ENCODE measurements around the gene SKI. TPM values are rescaled to one million over a fixed set of nuclear protein-coding genes. Genes with fewer than 3 reads are reported as not detected.
"Not testable (repeated sequence)": the region's sequence is repeated elsewhere in the genome, so short reads cannot be mapped to it uniquely, and the experiment has no call there.

Gene SKI
- total RNA-seq, 1 donor from 2014 or later, result 108 TPM

DNA sequence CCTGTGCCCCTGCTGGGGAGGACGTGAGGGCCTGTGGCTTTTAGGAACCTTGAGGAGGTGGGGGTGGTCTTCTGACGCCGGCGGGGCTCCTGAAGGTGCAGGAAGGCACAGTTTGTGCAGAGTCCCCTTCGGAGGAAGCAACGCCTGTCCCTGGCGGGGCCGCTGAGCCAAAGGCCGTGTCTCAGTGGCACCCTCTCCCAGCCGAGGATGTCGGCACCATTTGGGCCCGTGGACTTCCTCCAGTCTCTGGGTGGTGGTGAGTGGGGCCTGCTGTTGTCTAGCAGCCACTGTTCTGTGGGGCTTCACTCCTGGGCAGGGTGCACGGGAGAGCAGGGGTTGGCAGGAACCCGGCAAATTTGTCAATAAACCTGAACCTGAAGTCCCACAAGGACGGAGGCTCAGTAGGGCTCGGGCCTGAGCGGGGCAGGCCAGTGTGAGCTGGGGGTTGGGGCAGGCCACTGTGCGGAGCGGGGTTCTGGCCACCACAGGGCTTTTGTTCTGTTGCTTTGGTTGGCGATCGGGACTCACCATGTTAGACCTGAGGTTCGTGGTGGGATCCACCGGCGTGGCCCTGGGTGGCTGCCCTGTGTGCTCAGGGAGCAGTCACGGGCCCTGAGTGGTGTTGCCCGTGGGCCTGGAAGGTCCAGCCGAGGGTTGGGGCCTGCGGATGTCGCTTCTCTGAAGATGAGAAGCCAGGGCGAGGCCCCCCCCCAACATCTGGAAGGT lies 64.8 kb downstream of the SKI start:
- intact Hi-C loops (cut with DNase I), result loop anchor here (10.0 kb wide), 1 partner anchor 58 kb away; no protein-coding TSS in a partner anchor
- ATAC-seq, result no peak
- DNase-seq (ENCODE audit: low spot score), result no peak

DNA sequence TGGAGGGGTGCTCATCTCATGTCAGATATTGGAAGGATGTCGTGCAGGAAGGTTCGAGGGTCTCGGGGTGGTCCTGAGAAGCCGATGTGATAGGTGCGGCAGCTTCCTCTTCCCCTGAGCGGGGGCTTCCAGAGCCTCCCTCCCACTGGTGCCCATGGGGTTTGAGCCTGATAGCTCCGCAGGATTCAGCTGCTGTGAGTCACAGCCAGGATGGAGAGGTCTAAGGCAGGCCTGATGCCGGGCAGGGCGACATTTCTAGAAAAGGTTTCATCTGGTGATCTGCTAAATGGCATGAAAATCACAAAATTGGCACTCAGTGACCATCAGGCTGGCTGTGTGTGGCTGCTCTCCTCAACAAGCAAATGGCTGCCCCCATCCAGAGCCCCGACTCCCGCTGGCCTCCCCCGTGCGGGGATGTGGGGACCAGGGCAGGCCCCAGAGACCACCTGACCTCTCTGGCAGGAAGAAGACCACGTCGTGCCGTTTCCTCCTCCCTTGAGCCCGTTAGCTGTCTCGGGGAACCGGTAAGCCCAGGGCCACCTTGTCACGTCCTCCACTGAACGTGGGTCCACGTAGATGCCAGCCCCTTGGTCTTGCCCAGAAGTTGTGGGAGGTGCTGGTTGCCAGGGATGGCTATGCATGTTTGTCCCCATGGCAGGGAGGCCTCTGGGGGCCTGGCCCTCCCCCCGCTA lies 66.1 kb downstream of the SKI start:
- ATAC-seq (no peak), DNase-seq (ENCODE audit: low spot score) (no peak)
- intact Hi-C loops (cut with DNase I), result loop anchor here (10.0 kb wide), 1 partner anchor 59 kb away; no protein-coding TSS in a partner anchor

DNA sequence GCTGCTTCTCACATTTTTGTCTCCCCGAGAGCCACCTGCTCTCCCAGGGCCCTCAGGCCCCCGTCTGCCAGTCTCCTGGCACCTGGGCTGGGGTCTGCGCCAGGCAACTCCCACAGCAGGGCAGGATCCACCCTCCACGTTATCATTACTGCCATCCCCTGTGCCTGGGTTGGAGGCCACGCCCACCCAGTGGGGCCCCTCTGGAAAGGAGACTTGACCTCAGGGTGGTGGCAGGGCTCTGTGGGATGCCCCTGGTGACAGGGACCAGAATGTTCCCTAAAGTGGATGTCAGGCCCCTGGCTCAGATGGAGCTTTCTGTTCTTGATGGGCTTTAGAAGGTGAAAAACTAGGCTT lies 66.6 kb downstream of the SKI start:
- no peak for DNase-seq (ENCODE audit: low spot score)
- no peak for ATAC-seq

DNA sequence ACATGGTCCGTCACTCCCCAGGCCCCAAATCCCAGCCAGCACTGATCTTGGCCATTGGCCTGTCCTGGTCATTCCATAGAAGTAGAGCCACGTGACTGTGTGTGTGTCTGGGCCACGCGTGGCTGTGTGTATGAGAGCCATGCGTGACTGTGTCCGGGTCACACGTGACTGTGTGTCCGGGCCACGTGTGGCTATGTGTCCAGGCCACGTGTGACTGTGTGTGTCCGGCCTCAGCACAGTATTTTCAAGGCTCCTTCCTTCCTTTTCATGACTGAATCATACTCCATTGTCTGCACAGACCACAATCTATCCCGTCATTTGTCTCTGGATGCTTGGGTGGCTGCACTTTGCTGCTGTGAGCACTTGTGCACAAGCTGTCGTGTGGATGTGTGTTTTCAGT lies 67.4 kb downstream of the SKI start:
- no peak for ATAC-seq
- intact Hi-C loops (cut with DNase I), result loop anchor here (10.0 kb wide), 1 partner anchor 61 kb away; no protein-coding TSS in a partner anchor
- no peak for DNase-seq (ENCODE audit: low spot score)

More for the DNA sequence above, 66.6 kb downstream of the SKI start:
- intact Hi-C loops (cut with DNase I), result loop anchor here (10.0 kb wide), 1 partner anchor 60 kb away; no protein-coding TSS in a partner anchor

DNA sequence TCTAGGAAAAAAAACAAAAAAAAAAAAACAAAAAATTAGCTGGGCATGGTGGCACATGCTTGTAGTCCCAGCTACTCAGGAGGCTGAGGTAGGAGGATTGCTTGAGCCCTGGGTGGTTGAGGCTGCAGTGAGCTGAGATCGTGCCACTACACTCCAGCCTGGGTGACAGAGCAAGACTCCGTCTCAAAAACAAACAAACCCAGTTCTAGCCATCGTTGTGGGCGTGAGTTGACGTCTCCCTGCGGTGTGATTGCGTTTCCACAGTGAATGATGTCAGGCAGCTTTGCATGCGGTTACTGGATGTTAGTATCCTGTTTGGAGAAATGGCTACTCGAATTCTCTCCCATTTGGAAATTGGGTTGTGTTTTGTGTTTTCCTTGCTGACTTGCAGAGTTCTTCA lies 68.1 kb downstream of the SKI start:
- ATAC-seq; DNase-seq (ENCODE audit: low spot score): not testable (repeated sequence)
- intact Hi-C loops (cut with DNase I), result loop anchor here (10.0 kb wide), 1 partner anchor 61 kb away; no protein-coding TSS in a partner anchor

DNA sequence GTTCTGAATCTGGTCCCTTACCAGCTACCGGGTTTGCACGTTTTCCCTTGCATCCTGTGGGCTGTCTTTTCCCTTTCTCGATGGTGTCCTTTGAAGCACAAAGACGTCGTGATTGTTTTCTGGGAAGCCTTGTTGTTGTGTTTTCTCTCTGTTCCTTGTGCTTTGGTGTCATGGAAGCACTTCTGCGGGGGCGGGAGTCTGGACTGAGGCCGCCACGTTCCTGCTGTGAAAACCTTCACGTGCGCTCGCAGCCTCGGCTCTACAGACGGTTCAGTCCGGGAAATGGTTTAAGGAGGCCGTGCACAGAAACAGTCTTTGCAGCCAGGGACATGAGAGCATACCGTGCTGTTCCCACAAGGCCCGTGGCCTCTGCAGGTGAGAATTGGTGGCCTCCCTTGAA lies 68.5 kb downstream of the SKI start:
- ATAC-seq (no peak), DNase-seq (ENCODE audit: low spot score) (no peak)
- intact Hi-C loops (cut with DNase I), result loop anchor here (10.0 kb wide), 1 partner anchor 62 kb away; no protein-coding TSS in a partner anchor

DNA sequence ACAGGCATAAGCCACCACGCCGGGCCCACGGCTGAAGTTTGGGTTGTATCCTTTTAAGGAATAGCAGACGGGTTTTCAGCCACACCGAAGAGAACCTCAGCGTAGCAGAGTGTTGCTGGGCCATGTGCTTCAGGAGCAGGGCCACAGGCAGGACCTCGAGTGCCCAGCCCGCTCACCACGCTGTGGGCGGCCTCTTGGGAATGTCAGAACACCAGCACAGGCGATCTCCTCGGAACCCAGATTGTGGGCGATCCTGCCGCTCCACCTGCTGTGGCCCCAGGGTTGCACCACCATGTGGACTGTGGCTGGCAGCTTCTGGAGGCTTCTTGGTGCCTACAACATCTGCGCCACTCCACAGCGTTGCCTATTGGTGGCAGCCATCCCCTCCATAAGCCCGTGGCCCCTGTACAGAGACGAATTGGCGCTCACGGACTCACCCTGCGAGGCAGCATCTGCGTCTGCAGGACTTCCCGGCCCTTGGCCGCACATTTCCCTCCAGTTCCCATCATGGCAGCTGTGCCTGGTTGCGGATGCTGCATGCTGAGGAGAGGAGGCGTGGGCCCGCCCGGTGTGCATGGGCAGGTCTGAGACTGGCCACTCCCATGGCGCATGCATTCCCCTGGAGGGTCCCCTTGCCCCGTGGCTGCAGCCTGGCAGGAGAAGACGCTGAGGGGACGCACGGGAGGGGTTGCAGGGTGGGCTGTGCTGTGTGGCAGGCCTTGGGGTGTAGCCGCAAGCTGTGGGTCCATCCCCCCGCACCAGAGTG lies 69.3 kb downstream of the SKI start:
- ATAC-seq (no peak), DNase-seq (ENCODE audit: low spot score) (no peak)
- intact Hi-C loops (cut with DNase I), result loop anchor here (10.0 kb wide), 1 partner anchor 63 kb away; no protein-coding TSS in a partner anchor

DNA sequence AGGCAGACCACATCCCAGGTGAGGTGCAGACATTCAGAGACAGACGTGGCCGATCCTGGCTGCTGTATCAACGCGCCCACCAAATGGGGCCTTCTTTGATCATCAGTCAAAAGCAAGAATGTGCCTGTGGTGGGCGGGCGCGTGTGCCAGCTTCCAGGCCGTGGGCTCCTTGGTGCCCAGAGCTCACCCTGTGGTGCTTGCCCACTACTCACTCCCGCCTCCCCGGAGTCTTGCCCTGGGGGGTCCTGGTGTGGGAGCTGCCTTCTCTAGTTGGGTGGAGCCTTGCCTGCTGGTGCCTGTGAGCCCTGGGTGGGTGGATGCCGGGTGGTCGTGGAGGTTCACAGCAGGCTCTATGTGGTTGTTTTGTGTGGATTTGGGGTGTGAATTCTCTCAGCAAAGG lies 70.6 kb downstream of the SKI start:
- ATAC-seq, result no peak
- intact Hi-C loops (cut with DNase I), result loop anchor here (10.0 kb wide), 1 partner anchor 64 kb away; no protein-coding TSS in a partner anchor
- DNase-seq (ENCODE audit: low spot score), result no peak

DNA sequence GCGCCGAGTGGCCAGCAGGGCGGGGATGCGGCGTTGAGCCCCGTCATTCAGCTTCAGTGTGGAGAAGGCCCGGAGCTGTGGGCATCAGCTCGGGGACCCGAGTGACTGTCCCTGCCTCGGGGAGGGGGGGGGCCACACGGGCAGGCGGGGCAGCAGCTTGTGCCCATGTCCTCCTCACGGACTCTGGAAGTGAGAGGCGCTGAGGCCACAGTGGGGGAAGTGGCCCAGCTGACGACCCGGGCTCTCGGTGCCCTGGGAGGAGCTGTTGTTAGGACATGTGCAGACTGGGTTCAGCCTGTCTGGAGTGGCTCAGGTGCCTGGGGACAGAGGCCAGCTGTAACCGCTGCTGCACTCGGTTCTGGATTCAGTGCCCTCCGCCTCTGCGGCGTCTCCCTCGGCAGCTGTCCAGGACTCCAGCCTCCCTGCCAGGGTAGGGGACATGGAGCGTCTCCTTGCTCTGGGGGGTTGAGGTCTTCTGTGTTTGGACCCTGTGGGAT lies 71.1 kb downstream of the SKI start:
- DNase-seq (ENCODE audit: low spot score) (no peak), ATAC-seq (peak; percentile 51)
- intact Hi-C loops (cut with DNase I), result loop anchor here (10.0 kb wide), 1 partner anchor 64 kb away; no protein-coding TSS in a partner anchor

DNA sequence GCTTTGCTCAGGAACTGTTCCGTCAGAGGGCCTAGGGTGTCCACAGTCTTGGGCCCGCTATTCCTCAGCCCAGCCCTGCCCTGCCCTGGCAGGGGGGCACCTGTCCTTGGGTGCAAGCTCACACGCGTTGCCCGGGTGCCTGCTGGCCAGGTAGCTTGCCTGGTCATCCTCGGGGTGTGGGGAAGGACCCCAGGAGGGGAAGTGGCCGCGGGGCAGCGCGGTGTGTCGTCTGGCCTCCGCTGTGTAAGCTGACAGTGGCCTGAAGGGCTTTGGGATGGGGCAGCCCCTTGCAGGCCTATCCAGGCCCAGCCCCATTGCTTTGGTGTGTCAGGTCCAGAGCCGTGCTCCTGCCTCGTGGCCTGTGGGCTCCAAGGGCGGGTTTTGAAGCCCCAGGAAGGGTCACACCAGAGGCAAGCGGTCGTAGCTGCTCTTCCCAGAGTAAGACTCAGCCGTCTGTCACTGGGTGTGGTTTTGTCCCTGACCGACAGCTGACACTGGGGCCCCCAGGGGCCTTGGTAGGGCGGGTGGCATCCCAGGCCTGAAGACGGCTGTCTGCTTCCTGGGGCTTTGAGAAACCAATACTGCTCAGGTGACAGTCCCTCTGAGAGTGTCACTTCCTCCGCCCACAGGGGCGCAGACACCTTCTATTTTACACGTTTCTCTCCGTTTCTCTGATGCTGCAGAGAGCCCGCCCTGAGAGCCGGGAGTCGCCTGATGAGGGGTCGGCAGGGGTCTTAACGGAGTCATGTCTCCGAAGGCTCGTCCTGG lies 72.1 kb downstream of the SKI start:
- DNase-seq (ENCODE audit: low spot score) (no peak), ATAC-seq (peak; percentile 14)
- intact Hi-C loops (cut with DNase I), result no loop called here

DNA sequence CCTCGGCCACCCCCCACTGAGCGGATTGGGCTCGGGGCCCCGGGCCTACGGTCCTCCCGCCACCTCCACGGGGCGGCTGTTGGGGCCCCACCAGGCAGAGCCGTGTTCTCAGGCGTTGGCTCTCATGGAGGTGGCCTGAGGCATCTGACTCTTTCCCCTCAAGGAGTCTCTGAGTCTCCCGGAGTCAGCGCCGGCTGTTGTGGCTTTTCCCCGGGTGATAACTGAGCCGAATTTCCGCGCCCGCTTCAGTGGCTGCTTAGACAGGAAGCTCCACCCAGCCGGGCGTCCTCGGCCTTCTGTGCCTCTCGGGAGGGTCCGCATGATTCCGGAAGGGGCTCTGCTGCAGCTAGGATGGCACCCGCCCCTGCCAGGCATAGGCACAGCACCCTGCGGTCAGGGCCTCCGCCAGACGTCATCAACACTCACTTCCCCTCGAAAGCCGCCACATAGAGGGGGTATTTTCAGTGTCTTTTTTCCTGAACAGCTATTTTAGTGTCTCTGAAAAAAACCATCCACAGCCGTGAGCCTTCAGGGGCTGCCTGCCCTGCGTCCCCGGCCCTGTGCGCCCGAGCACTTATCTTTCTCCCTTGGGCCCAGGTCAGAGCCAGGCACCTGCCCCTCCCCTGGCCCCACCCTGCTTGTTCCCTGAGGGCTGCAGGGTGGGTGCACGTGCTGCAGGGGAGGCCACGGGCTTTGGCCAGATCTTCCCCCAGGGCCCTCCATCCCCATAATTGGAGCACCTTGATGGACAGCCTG lies 72.9 kb downstream of the SKI start:
- intact Hi-C loops (cut with DNase I), result no loop called here
- ATAC-seq (peak; percentile 66), DNase-seq (ENCODE audit: low spot score) (peak; percentile 88)

DNA sequence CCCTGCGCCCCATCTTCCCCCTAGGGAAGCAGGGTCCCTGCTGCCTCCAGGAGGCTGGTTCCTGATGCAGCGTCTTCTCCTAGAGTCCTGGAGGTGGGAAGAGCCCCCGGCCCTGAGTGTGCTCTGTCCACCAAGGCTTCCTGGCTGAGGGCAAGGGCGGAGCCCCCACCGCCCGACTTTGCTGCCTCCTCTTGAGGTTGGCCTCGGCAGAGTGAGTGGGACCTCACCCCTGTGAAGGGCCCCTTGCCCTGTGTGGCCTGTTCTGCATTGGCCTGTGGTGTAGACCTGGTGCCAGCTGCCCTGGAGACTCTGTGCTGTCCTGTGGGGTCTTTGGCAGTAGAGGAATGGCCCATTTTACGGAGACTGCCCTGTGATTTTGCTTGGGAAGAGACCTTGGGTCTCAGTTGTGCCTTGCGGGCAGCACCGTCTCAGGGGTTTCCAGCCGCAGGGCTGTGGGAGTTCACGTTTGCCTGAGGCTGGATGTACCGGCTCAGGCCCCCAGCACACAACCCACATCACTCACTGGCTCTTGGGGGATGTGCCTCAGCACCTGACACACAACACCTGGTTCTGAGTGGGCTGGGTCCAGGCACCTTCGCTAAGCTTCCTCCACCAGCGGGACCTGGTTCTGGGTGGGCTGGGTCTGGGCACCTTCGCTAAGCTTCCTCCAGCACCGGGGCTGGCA lies 73.6 kb downstream of the SKI start:
- DNase-seq (ENCODE audit: low spot score) (no peak), ATAC-seq (no peak)
- intact Hi-C loops (cut with DNase I), result no loop called here

DNA sequence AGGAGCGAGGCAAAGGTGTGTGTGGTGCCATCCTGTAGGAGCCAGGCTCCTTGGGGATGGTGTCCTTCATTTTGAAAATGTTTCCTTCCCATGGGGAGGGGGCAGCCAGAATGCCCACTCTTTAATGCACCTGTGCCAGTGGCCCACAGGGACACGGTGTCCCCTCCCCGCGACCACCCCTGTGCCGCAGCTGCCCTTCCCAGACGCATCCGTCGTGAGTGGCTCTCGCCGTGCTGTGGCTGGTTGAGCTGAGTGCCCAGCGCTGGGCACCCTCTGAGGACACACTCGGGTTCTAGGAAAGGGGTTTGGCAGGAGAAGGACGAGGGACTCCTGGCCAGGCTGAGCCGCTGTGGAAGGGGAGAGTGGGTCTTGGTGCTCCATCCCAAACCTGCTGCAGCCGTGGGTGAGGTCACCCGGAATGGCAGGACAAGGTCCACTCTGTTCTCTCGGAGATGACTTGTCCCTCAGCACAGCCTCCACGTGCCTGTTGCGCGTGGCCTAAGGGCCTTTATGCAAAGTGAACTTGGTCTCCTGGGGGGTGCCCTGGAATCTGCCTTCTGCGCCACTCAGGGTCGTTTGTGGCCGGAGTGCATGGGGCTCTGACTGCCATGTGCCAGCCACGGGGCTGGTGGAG lies 74.3 kb downstream of the SKI start:
- DNase-seq (ENCODE audit: low spot score) (no peak), ATAC-seq (no peak)
- intact Hi-C loops (cut with DNase I), result no loop called here

DNA sequence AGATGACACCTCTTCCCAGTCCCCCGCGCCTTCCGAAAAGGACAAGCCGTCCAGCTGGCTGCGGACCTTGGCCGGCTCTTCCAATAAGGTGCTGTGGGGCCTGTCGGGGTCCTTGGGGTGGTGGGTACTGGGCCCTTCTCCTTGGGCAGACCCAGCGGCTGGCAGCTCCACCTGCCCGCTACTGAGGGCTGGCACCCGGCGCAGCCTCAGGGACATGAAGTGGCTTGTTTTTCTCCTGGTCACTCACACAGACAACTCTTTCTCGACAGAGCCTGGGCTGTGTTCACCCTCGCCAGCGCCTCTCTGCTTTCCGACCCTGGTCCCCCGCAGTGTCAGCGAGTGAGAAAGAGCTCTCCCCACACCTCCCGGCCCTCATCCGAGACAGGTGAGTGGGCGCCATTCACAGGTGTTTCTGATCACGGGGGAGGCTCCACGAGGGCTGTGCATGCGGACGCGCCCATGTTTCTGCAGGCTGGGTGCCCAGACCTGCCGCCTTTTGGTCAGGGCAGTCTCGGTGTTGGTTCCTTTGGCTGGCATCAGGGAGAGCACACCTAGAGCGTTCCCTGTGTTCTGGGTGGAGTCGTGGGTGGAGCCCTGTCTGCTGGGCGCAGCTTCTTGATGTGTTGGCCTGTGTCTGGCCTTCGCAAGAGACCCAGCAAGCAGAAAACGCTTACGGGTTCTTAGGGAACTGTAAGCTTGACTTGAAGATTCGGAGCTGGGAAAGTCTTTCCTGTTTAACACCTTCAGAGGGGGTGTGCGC lies 75.1 kb downstream of the SKI start:
- no peak for ATAC-seq
- intact Hi-C loops (cut with DNase I), result no loop called here
- DNase-seq (ENCODE audit: low spot score), result no peak

DNA sequence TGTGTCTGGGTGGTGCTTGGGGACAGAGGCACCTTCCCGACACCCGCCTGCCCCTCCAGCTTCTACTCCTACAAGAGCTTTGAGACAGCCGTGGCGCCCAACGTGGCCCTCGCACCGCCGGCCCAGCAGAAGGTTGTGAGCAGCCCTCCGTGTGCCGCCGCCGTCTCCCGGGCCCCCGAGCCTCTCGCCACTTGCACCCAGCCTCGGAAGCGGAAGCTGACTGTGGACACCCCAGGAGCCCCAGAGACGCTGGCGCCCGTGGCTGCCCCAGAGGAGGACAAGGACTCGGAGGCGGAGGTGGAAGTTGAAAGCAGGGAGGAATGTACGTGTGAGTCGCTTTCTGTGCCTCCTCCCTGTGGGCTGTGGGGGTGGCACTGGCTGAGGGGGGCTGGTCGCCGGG lies 75.7 kb downstream of the SKI start:
- no peak for DNase-seq (ENCODE audit: low spot score)
- intact Hi-C loops (cut with DNase I), result no loop called here
- ATAC-seq, result no peak

DNA sequence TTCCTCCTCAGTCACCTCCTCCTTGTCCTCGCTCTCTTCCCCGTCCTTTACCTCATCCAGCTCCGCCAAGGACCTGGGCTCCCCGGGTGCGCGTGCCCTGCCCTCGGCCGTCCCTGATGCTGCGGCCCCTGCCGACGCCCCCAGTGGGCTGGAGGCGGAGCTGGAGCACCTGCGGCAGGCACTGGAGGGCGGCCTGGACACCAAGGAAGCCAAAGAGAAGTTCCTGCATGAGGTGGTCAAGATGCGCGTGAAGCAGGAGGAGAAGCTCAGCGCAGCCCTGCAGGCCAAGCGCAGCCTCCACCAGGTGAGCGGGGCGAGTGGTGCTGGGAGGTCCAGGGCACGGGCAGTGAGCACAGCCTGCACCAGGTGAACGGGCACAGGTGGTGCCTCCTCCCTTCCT lies 76.2 kb downstream of the SKI start:
- ATAC-seq, result no peak
- intact Hi-C loops (cut with DNase I), result no loop called here
- DNase-seq (ENCODE audit: low spot score), result no peak
